ENCODE measurements around the gene PDZD2.

- TF ChIP-seq CTCF (conservative IDR thresholded peaks at IDR 0.05; ENCODE audit: low read length) (no peak), EZH2phosphoT487 (IDR thresholded peaks at IDR 0.05; ENCODE audit: borderline replicate concordance) (no peak)
These were observed 490.2 kb downstream of the PDZD2 start for GRCh38 chr5:32129074-32129598.

Data from Loucy (cell line).